Measurements from ENCODE around the gene HEPACAM.

The HEPACAM gene

DNA sequence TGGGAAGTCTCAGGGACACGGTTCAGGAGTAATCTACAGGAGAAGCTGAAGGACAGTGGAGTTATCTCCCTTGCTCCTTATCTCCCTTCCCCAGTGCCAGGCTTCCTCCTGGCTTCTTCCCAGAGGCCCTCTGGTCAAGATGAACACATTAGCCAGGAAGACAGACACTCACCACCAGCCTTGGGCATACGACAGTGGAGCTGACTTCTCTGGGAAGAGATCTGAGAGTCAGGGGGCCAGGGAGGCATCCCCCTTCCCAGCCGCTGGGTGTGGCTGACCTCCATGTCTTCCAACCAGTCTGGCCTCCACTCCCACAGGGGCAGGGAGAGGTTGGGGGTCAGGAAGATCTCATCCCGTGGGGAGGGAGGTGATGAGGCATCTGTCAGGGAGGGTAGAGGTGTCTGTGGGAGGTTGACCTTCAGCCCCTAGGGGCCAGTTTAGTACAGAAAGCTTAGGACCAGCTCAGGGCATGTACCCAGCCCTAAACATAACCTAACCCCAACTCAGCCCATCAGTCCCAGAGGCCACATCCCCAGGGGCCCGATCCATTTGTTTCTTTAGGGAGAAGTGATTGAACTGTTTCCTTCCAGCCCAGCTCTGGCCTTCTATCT, 50.9 kb downstream of the HEPACAM start:
- Histone ChIP-seq H3K4me3 (ENCODE audit: low read length) (no peak overlapping the region), H2BK15ac (replicated peaks; ENCODE audit: low read depth) (no peak overlapping the region), H4K5ac (ENCODE audit: low read length) (no peak overlapping the region), H4K8ac (ENCODE audit: low read depth, low read length) (no peak overlapping the region), H3K56ac (ENCODE audit: low read length) (no peak overlapping the region), H3K79me2 (ENCODE audit: control insufficient read depth, insufficient read depth, low read length) (no peaks in the 10 kb centered on the region), H3K27ac (ENCODE audit: low read depth, low read length) (no peak overlapping the region), H3K23ac (ENCODE audit: low read length) (no peak overlapping the region), H2BK120ac (ENCODE audit: low read depth, low read length) (no peak overlapping the region), H3K36me3 (ENCODE audit: control insufficient read depth, insufficient read depth, low read length) (no peaks in the 10 kb centered on the region), H3K9ac (ENCODE audit: low read length) (no peak overlapping the region), H3K4me1 (ENCODE audit: control insufficient read depth, low read depth, low read length) (no peaks in the 10 kb centered on the region), H2BK5ac (ENCODE audit: low read length) (no peak overlapping the region), H3K79me1 (ENCODE audit: low read length) (no peaks in the 10 kb centered on the region), H2AK5ac (ENCODE audit: low read length) (no peak overlapping the region), H3K4ac (ENCODE audit: low read depth, low read length) (no peak overlapping the region), H3K18ac (ENCODE audit: low read length) (no peak overlapping the region), H3K27me3 (ENCODE audit: insufficient read depth, low read length, poor library complexity) (no peaks in the 10 kb centered on the region), H3K4me2 (ENCODE audit: low read length) (no peak overlapping the region)
- DNase-seq: no peak
- WGBS (ENCODE audit: extremely low coverage, insufficient coverage, low lambda C conversion rate): no CpG with 5 or more reads among the region's 5 CpGs

DNA sequence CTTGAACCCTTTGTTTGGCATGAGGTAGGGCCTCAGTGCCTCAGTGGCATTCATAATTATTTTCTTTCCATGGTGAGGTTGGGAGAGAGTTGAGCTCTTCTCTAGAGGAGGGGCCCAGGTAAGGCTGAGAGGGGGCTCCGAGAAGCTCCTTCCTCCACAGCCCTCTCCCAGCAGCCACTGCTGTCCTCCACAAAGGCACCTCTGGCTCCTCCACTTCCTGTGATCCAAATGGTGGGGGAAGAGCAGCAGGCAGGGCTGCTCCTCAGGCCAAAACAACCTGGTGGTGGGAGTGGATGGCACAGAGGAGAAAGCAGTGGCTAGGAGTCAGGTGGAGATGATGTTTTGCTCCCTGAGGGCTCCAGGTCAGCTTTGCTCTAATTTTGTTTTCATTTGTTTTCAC, 51.5 kb downstream of the HEPACAM start:
- Histone ChIP-seq H4K5ac (ENCODE audit: low read length) (no peak overlapping the region), H2AK5ac (ENCODE audit: low read length) (no peak overlapping the region), H4K8ac (ENCODE audit: low read depth, low read length) (no peak overlapping the region), H3K4me2 (ENCODE audit: low read length) (no peak overlapping the region), H3K4me1 (ENCODE audit: control insufficient read depth, low read depth, low read length) (no peaks in the 10 kb centered on the region), H3K9ac (ENCODE audit: low read length) (no peak overlapping the region), H3K18ac (ENCODE audit: low read length) (no peak overlapping the region), H2BK5ac (ENCODE audit: low read length) (no peak overlapping the region), H3K4ac (ENCODE audit: low read depth, low read length) (no peak overlapping the region), H3K36me3 (ENCODE audit: control insufficient read depth, insufficient read depth, low read length) (no peaks in the 10 kb centered on the region), H3K27me3 (ENCODE audit: insufficient read depth, low read length, poor library complexity) (no peaks in the 10 kb centered on the region), H3K56ac (ENCODE audit: low read length) (no peak overlapping the region), H3K27ac (ENCODE audit: low read depth, low read length) (no peak overlapping the region), H3K23ac (ENCODE audit: low read length) (no peak overlapping the region), H2BK15ac (replicated peaks; ENCODE audit: low read depth) (no peak overlapping the region), H3K4me3 (ENCODE audit: low read length) (no peak overlapping the region), H2BK120ac (ENCODE audit: low read depth, low read length) (no peak overlapping the region), H3K79me2 (ENCODE audit: control insufficient read depth, insufficient read depth, low read length) (no peaks in the 10 kb centered on the region), H3K79me1 (ENCODE audit: low read length) (no peaks in the 10 kb centered on the region)
- no peak for DNase-seq
- no CpG with 5 or more reads among the region's 1 CpG for WGBS (ENCODE audit: extremely low coverage, insufficient coverage, low lambda C conversion rate)

DNA sequence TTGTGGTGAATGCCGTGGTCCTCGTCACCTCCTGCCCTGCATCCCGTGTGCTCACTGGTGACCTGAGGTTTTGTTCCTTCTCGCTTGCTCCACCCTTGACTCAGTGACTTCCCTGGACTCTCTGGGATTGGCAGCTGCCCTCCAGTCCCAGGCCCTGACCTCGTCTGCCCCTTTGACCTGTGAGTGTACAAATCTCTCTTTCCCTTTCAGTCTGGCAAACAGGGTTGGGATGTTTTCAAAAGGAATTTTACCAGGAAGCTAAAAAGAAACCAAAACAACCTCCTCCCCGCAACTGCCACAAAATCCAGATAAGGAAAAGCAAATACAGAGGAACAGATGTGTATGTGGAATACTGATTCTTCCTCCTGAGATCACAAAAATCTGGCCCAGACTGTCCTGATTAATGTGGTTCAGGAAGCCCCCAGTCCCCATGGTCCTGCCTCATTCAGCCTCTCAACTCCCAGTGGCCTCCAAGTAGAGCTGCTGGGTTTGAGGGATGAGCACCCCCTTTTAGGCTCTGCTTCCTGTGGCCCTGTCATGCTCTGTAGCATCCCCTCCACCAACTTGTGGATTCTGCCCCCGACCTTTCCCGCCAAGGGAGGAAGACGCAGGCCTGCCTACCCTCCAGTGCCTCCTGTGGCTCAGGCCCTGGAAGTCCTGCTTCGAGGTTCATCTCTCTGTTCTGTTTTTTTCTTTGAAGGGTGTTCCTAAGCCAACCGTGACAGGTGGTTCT, 53.3 kb downstream of the HEPACAM start:
- no peaks in the 10 kb centered on the region for H3K79me2 ChIP-seq (ENCODE audit: control insufficient read depth, insufficient read depth, low read length)
- WGBS (ENCODE audit: extremely low coverage, insufficient coverage, low lambda C conversion rate): no CpG with 5 or more reads among the region's 11 CpGs
- H2BK5ac ChIP-seq (ENCODE audit: low read length): no peak overlapping the region
- H4K5ac ChIP-seq (ENCODE audit: low read length): no peak overlapping the region
- H2AK5ac ChIP-seq (ENCODE audit: low read length): no peak overlapping the region
- no peak overlapping the region for H3K4me2 ChIP-seq (ENCODE audit: low read length)
- H3K27me3 ChIP-seq (ENCODE audit: insufficient read depth, low read length, poor library complexity): no peaks in the 10 kb centered on the region
- no peak overlapping the region for H3K4ac ChIP-seq (ENCODE audit: low read depth, low read length)
- H3K56ac ChIP-seq (ENCODE audit: low read length): no peak overlapping the region
- no peak overlapping the region for H3K18ac ChIP-seq (ENCODE audit: low read length)
- no peak overlapping the region for H3K4me3 ChIP-seq (ENCODE audit: low read length)
- no peaks in the 10 kb centered on the region for H3K36me3 ChIP-seq (ENCODE audit: control insufficient read depth, insufficient read depth, low read length)
- no peaks in the 10 kb centered on the region for H3K4me1 ChIP-seq (ENCODE audit: control insufficient read depth, low read depth, low read length)
- no peak overlapping the region for H3K27ac ChIP-seq (ENCODE audit: low read depth, low read length)
- no peak overlapping the region for H3K9ac ChIP-seq (ENCODE audit: low read length)
- no peaks in the 10 kb centered on the region for H3K79me1 ChIP-seq (ENCODE audit: low read length)
- no peak for DNase-seq
- H2BK15ac ChIP-seq (replicated peaks; ENCODE audit: low read depth): no peak overlapping the region
- H4K8ac ChIP-seq (ENCODE audit: low read depth, low read length): no peak overlapping the region
- H2BK120ac ChIP-seq (ENCODE audit: low read depth, low read length): no peak overlapping the region
- no peak overlapping the region for H3K23ac ChIP-seq (ENCODE audit: low read length)

DNA sequence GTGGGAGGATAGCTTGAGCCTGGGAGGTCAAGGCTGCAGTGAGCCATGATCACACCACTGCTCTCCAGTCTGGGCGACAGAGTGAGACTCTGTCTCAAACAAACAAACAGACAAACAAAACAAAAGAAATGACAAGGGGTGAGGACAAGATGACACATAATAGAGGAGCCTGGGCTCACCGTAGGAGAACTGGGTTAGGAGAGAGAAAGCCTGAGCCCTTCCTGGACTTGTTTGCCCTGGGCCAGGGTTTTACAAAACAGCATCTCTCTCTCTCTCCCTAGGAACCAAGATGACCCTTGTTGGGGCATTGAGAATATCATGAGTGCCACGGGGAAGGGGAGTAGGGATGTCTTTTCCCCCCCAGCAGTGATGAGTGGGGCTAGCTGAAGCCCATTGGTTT, 54.9 kb downstream of the HEPACAM start:
- H3K56ac ChIP-seq (ENCODE audit: low read length): no peak overlapping the region
- no peak overlapping the region for H2AK5ac ChIP-seq (ENCODE audit: low read length)
- no peak for DNase-seq
- no peak overlapping the region for H3K9ac ChIP-seq (ENCODE audit: low read length)
- H3K4ac ChIP-seq (ENCODE audit: low read depth, low read length): no peak overlapping the region
- H3K4me3 ChIP-seq (ENCODE audit: low read length): no peak overlapping the region
- H2BK5ac ChIP-seq (ENCODE audit: low read length): no peak overlapping the region
- no peak overlapping the region for H2BK15ac ChIP-seq (replicated peaks; ENCODE audit: low read depth)
- H3K18ac ChIP-seq (ENCODE audit: low read length): no peak overlapping the region
- H3K23ac ChIP-seq (ENCODE audit: low read length): no peak overlapping the region
- H3K79me2 ChIP-seq (ENCODE audit: control insufficient read depth, insufficient read depth, low read length): no peaks in the 10 kb centered on the region
- H2BK120ac ChIP-seq (ENCODE audit: low read depth, low read length): no peak overlapping the region
- no peak overlapping the region for H4K5ac ChIP-seq (ENCODE audit: low read length)
- no peak overlapping the region for H3K27ac ChIP-seq (ENCODE audit: low read depth, low read length)
- WGBS (ENCODE audit: extremely low coverage, insufficient coverage, low lambda C conversion rate): no CpG with 5 or more reads among the region's 3 CpGs
- H3K79me1 ChIP-seq (ENCODE audit: low read length): no peaks in the 10 kb centered on the region
- no peaks in the 10 kb centered on the region for H3K4me1 ChIP-seq (ENCODE audit: control insufficient read depth, low read depth, low read length)
- no peaks in the 10 kb centered on the region for H3K36me3 ChIP-seq (ENCODE audit: control insufficient read depth, insufficient read depth, low read length)
- H4K8ac ChIP-seq (ENCODE audit: low read depth, low read length): no peak overlapping the region
- no peaks in the 10 kb centered on the region for H3K27me3 ChIP-seq (ENCODE audit: insufficient read depth, low read length, poor library complexity)
- H3K4me2 ChIP-seq (ENCODE audit: low read length): no peak overlapping the region

GRCh38 chr11:124880290-124880611, 55.6 kb downstream of the HEPACAM start:
- no peak overlapping the region for H3K27ac ChIP-seq (ENCODE audit: low read depth, low read length)
- H2AK5ac ChIP-seq (ENCODE audit: low read length): no peak overlapping the region
- H2BK120ac ChIP-seq (ENCODE audit: low read depth, low read length): no peak overlapping the region
- H4K5ac ChIP-seq (ENCODE audit: low read length): no peak overlapping the region
- no peak overlapping the region for H3K4me3 ChIP-seq (ENCODE audit: low read length)
- no peak overlapping the region for H2BK5ac ChIP-seq (ENCODE audit: low read length)
- no peaks in the 10 kb centered on the region for H3K36me3 ChIP-seq (ENCODE audit: control insufficient read depth, insufficient read depth, low read length)
- DNase-seq: no peak
- no peaks in the 10 kb centered on the region for H3K4me1 ChIP-seq (ENCODE audit: control insufficient read depth, low read depth, low read length)
- no CpG with 5 or more reads among the region's 10 CpGs for WGBS (ENCODE audit: extremely low coverage, insufficient coverage, low lambda C conversion rate)
- H3K4me2 ChIP-seq (ENCODE audit: low read length): no peak overlapping the region
- H3K18ac ChIP-seq (ENCODE audit: low read length): no peak overlapping the region
- no peaks in the 10 kb centered on the region for H3K79me1 ChIP-seq (ENCODE audit: low read length)
- H3K27me3 ChIP-seq (ENCODE audit: insufficient read depth, low read length, poor library complexity): no peaks in the 10 kb centered on the region
- H3K79me2 ChIP-seq (ENCODE audit: control insufficient read depth, insufficient read depth, low read length): no peaks in the 10 kb centered on the region
- no peak overlapping the region for H2BK15ac ChIP-seq (replicated peaks; ENCODE audit: low read depth)
- no peak overlapping the region for H3K23ac ChIP-seq (ENCODE audit: low read length)
- no peak overlapping the region for H4K8ac ChIP-seq (ENCODE audit: low read depth, low read length)
- no peak overlapping the region for H3K4ac ChIP-seq (ENCODE audit: low read depth, low read length)
- no peak overlapping the region for H3K56ac ChIP-seq (ENCODE audit: low read length)
- H3K9ac ChIP-seq (ENCODE audit: low read length): no peak overlapping the region

Data from mesendoderm (in vitro differentiated cells).